Mucosa of stomach (tissue), 1 donor: ENCODE results near the gene ITGA2B.
"Not testable (repeated sequence)": the region's sequence is repeated elsewhere in the genome, so short reads cannot be mapped to it uniquely, and the experiment has no call there.

ENCODE experiments used
- H3K27me3 ChIP-seq: one replicate; pipeline ENCODE4 v1.7.0; 2013; ENCODE audit warnings: mild to moderate bottlenecking, low read length; ENCODE audit not compliant: control insufficient read depth, insufficient read depth
- H3K36me3 ChIP-seq: one replicate; pipeline ENCODE4 v1.7.0; 2013; ENCODE audit warnings: low read length; ENCODE audit not compliant: control insufficient read depth, insufficient read depth
- H3K4me1 ChIP-seq: one replicate; pipeline ENCODE4 v1.7.0; 2013; ENCODE audit warnings: mild to moderate bottlenecking, low read length; ENCODE audit not compliant: control insufficient read depth, insufficient read depth
- H3K4me3 ChIP-seq: one replicate; pipeline ENCODE4 v1.7.0; 2013; ENCODE audit warnings: low read length
- H3K9ac ChIP-seq: one replicate; pipeline ENCODE4 v1.7.0; 2013; ENCODE audit warnings: mild to moderate bottlenecking, low read length, moderate library complexity
- H3K9me3 ChIP-seq: one replicate; pipeline ENCODE4 v1.7.0; 2013; ENCODE audit warnings: mild to moderate bottlenecking, low read length, moderate library complexity; ENCODE audit not compliant: control insufficient read depth
- donor health status: Pancreatic carcinoma.

ITGA2B gene

GRCh38 chr17:44375196-44376017 lies 14.0 kb downstream of the ITGA2B start:
- Histone ChIP-seq H3K36me3 (no peaks in the 10 kb centered on the region), H3K4me1 (no peaks in the 10 kb centered on the region), H3K9me3 (no peaks in the 10 kb centered on the region), H3K27me3 (peaks cover 7% of the 10 kb centered on the region), H3K4me3 (no peak overlapping the region), H3K9ac (no peak overlapping the region)

- Histone ChIP-seq H3K4me3 (no peak overlapping the region), H3K27me3 (peaks cover 7% of the 10 kb centered on the region), H3K36me3 (no peaks in the 10 kb centered on the region), H3K9me3 (no peaks in the 10 kb centered on the region), H3K9ac (peak overlapping the region; percentile 25), H3K4me1 (no peaks in the 10 kb centered on the region)
These were observed 14.9 kb downstream of the ITGA2B start for GRCh38 chr17:44374306-44375195.

GRCh38 chr17:44372036-44372435 lies 17.4 kb downstream of the ITGA2B start:
- no peaks in the 10 kb centered on the region for H3K4me1 ChIP-seq
- no peaks in the 10 kb centered on the region for H3K36me3 ChIP-seq
- H3K9ac ChIP-seq, result no peak overlapping the region
- H3K4me3 ChIP-seq, result no peak overlapping the region
- H3K27me3 ChIP-seq, result peaks cover 9% of the 10 kb centered on the region
- H3K9me3 ChIP-seq, result no peaks in the 10 kb centered on the region

GRCh38 chr17:44369414-44370023 lies 19.9 kb downstream of the ITGA2B start:
- peaks cover 12% of the 10 kb centered on the region for H3K27me3 ChIP-seq
- H3K9me3 ChIP-seq, H3K9ac ChIP-seq, H3K4me1 ChIP-seq, H3K4me3 ChIP-seq, H3K36me3 ChIP-seq: not testable (repeated sequence)

- H3K36me3 ChIP-seq, H3K4me3 ChIP-seq, H3K27me3 ChIP-seq, H3K9ac ChIP-seq, H3K9me3 ChIP-seq, H3K4me1 ChIP-seq: not testable (repeated sequence)
These were observed 20.8 kb downstream of the ITGA2B start for GRCh38 chr17:44368391-44369243.

- Histone ChIP-seq H3K9me3 (no peaks in the 10 kb centered on the region), H3K4me3 (no peak overlapping the region), H3K27me3 (peaks cover 19% of the 10 kb centered on the region), H3K36me3 (no peaks in the 10 kb centered on the region), H3K4me1 (no peaks in the 10 kb centered on the region), H3K9ac (no peak overlapping the region)
These were observed 22.0 kb downstream of the ITGA2B start for GRCh38 chr17:44367231-44367979.

- H3K9ac ChIP-seq, H3K36me3 ChIP-seq, H3K9me3 ChIP-seq, H3K4me3 ChIP-seq, H3K4me1 ChIP-seq: not testable (repeated sequence)
- peaks cover 32% of the 10 kb centered on the region for H3K27me3 ChIP-seq
These were observed 24.4 kb downstream of the ITGA2B start for GRCh38 chr17:44365051-44365450.

GRCh38 chr17:44363613-44364159 lies 25.8 kb downstream of the ITGA2B start, which contains the start of gene FAM171A2:
FAM171A2 (minus strand) TSS chr17:44363853; CDS start chr17:44363714, 139 bp downstream.
- Histone ChIP-seq H3K27me3 (peaks cover 32% of the 10 kb centered on the region), H3K36me3 (no peaks in the 10 kb centered on the region), H3K4me3 (no peak within 1 kb of the TSS), H3K4me1 (no peaks in the 10 kb centered on the region), H3K9ac (no peak within 1 kb of the TSS), H3K9me3 (no peaks in the 10 kb centered on the region)

- no peak overlapping the region for H3K4me3 ChIP-seq
- no peaks in the 10 kb centered on the region for H3K36me3 ChIP-seq
- peaks cover 32% of the 10 kb centered on the region for H3K27me3 ChIP-seq
- H3K9me3 ChIP-seq, result no peaks in the 10 kb centered on the region
- H3K9ac ChIP-seq, result no peak overlapping the region
- no peaks in the 10 kb centered on the region for H3K4me1 ChIP-seq
These were observed 26.4 kb downstream of the ITGA2B start for GRCh38 chr17:44362949-44363612.

- H3K9ac ChIP-seq, result no peak overlapping the region
- H3K4me3 ChIP-seq, result no peak overlapping the region
- no peaks in the 10 kb centered on the region for H3K9me3 ChIP-seq
- no peaks in the 10 kb centered on the region for H3K4me1 ChIP-seq
- peaks cover 32% of the 10 kb centered on the region for H3K27me3 ChIP-seq
- no peaks in the 10 kb centered on the region for H3K36me3 ChIP-seq
These were observed 26.9 kb downstream of the ITGA2B start for GRCh38 chr17:44362459-44362948.
